ENCODE measurements around the gene TGOLN2.

GRCh38 chr2:85282914-85283313 lies 44.9 kb downstream of the TGOLN2 start:
- TF ChIP-seq POLR2A (IDR thresholded peaks at IDR 0.05; ENCODE audit: insufficient read depth in 1 of 2, low read depth in 2 of 2, low read length in 2 of 2), result no peak
- no peak for TF ChIP-seq CEBPG (CRISPR knock-in tag; IDR thresholded peaks at IDR 0.05)
- no peak for TF ChIP-seq CHD2 (IDR thresholded peaks at IDR 0.05; ENCODE audit: low read depth, low read length)
- TF ChIP-seq EZH2 (conservative IDR thresholded peaks at IDR 0.05; ENCODE audit: low read depth, low read length), result no peak
- TF ChIP-seq NFE2L2 (IDR thresholded peaks at IDR 0.05; ENCODE audit: low read length), result no peak
- TF ChIP-seq, protein P1, sequence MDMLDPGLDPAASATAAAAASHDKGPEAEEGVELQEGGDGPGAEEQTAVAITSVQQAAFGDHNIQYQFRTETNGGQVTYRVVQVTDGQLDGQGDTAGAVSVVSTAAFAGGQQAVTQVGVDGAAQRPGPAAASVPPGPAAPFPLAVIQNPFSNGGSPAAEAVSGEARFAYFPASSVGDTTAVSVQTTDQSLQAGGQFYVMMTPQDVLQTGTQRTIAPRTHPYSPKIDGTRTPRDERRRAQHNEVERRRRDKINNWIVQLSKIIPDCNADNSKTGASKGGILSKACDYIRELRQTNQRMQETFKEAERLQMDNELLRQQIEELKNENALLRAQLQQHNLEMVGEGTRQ (IDR thresholded peaks at IDR 0.05; ENCODE audit: low read depth, low read length), result no peak
- TF ChIP-seq, protein P1 (CRISPR knock-in tag; IDR thresholded peaks at IDR 0.05; ENCODE audit: borderline replicate concordance), result no peak
- no peak for TF ChIP-seq ZBTB49 (CRISPR knock-in tag; IDR thresholded peaks at IDR 0.05; ENCODE audit: borderline replicate concordance)

Data from HepG2 (cell line).